ENCODE results near the gene EFCAB6. TPM values are rescaled to one million over a fixed set of nuclear protein-coding genes. Genes with fewer than 3 reads are reported as not detected.

Gene EFCAB6
- under 1 TPM in 2 of 3 donors, not detected in 1; 0.04 to 0.18 TPM for polyA plus RNA-seq

DNA sequence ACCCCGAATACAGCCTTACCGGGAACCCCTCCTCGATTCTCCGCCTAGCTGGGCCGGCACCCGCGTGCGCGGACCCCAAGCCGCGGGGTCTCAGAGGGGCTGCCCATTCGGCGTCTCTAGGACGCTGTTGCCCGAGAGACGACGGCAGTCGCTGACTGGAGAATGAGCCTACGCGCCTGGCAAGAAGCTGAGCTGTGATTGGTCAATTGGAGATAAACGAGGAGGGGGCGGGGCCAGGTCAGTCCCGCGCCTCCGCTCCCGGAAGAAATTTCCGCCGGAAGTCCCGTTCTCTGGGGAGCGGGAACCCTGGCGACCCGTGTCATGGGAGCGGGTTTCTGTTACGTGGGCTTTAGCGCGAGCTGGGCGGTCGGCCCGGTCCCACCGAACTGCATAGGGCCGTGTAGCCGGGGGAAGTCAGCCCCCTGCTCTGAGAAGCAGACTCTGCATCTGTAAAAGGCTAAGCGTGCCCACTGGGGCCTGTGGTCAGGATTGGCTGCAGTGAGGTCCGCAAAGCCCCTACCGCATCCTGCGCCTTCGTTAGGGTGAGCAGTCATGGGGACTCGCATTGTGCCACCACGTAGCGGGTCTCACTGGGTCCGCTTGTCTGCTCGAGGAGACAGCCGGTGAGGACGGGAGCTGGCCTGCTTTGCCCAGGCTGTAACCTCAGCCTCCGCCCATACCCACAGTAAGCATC, at the start of gene EFCAB6:
EFCAB6 (minus strand) TSS at position 157 of the 694 bp plus-strand sequence. CDS start 29,987 bp downstream, outside the sequence.
- no peaks in the 10 kb centered on the region for H3K36me3 Mint-ChIP-seq
- H3K4me3 Mint-ChIP-seq: peak within 1 kb of the TSS; percentile 92 to 97 (median 95)
- peaks cover 5 to 14% (median 10%) of the 10 kb centered on the region in 3 donors for H3K27me3 Mint-ChIP-seq (ENCODE audit: low read depth in 3 of 3)
- H3K9me3 Mint-ChIP-seq: no peaks in the 10 kb centered on the region
- peak within 1 kb of the TSS; percentile 84 to 94 (median 91) for H3K27ac Mint-ChIP-seq
- H3K4me1 Mint-ChIP-seq: peaks cover 29 to 39% of the 10 kb centered on the region in 2 donors
- DNase-seq: peak; percentile 87 to 89 (median 89)

DNA sequence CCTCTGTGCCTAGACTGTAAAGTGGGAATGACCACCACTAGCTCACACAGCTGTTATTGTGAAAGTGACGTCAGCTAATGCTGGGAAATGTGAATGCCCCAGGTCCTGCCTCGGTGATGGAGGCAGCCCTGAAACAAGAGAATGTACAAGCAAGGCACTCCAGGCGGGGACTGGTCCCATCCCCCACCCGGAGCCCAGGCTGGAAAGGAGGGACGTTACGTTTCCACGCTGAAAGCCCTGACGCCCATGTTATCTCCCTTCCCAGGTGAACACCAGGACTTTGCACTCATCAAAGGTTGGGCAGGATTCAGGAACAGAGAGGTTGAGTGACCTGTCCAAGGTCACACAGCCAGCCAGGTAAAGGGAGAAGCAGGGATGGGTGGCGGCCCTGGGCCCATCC, 49.4 kb upstream of the EFCAB6 start:
- H3K27me3 Mint-ChIP-seq (ENCODE audit: low read depth in 3 of 3): peaks cover 20 to 33% (median 21%) of the 10 kb centered on the region in 3 donors
- H3K4me3 Mint-ChIP-seq: peak overlapping the region; percentile 25 to 57 (median 36)
- H3K4me1 Mint-ChIP-seq: peaks cover 0 to 4% of the 10 kb centered on the region in 2 donors

DNA sequence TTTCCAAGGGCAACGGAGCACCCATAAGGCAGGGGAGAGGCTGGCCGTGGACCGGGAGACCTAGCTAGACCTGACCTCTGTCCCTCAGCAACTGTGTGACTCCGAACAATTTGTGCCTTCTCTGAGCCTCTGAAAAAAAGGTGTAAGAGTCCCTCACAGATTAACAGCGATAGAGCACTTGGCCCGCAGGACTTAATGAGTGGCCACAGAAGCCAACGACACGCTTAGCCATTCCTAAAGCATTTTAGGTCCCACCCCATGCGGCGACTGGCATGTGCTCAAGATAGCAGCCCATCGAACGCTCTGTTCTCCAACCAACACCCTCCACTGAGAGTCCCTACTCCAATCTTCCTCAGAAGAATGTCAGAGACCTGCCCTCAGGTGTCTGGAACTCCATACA, 48.7 kb upstream of the EFCAB6 start:
- Mint-ChIP-seq H3K4me1 (peaks cover 0 to 4% of the 10 kb centered on the region in 2 donors), H3K27me3 (ENCODE audit: low read depth in 3 of 3) (peaks cover 20 to 35% (median 23%) of the 10 kb centered on the region in 3 donors), H3K27ac (no peak overlapping the region), H3K9me3 (no peaks in the 10 kb centered on the region), H3K4me3 (peak overlapping the region in 3 of 5 donors; percentile 9 to 14 (median 13)), H3K36me3 (no peaks in the 10 kb centered on the region)
- DNase-seq: no peak

More for the DNA sequence above, 49.4 kb upstream of the EFCAB6 start:
- H3K9me3 Mint-ChIP-seq: no peaks in the 10 kb centered on the region
- H3K36me3 Mint-ChIP-seq: peaks cover 0 to 4% (median 0%) of the 10 kb centered on the region in 3 donors
- H3K27ac Mint-ChIP-seq: no peak overlapping the region
- no peak for DNase-seq

DNA sequence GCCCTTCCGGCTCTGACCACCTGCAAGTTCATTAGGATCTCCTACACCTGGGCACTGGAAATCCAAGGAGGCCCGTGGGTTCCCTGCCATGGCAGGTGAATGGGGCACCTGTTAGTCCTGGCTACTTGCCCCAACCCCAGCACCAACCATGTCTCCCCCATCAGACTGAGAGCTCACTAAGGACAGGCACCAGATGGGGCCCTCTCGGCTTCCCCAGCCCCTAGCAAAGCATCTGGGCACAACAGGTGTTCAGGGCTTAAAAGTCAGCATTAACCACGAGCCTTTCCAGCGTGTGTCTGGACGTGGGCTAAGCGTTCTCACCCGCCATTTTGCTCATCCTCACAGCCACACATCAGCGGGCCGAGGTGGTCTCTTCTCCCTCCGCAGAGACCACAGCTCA, 48.0 kb upstream of the EFCAB6 start:
- no peak for DNase-seq

GRCh38 chr22:43859621-43860020, 47.5 kb upstream of the EFCAB6 start:
- Mint-ChIP-seq H3K36me3 (no peaks in the 10 kb centered on the region), H3K4me1 (peaks cover 0 to 4% of the 10 kb centered on the region in 2 donors), H3K9me3 (no peaks in the 10 kb centered on the region), H3K27me3 (ENCODE audit: low read depth in 3 of 3) (peaks cover 19 to 32% (median 25%) of the 10 kb centered on the region in 3 donors), H3K27ac (no peak overlapping the region), H3K4me3 (no peak overlapping the region)
- DNase-seq: no peak

More for the DNA sequence above, 48.0 kb upstream of the EFCAB6 start:
- no peak overlapping the region for H3K4me3 Mint-ChIP-seq
- H3K27ac Mint-ChIP-seq: no peak overlapping the region
- no peaks in the 10 kb centered on the region for H3K9me3 Mint-ChIP-seq
- peaks cover 22 to 35% (median 28%) of the 10 kb centered on the region in 3 donors for H3K27me3 Mint-ChIP-seq (ENCODE audit: low read depth in 3 of 3)
- peaks cover 0 to 4% of the 10 kb centered on the region in 2 donors for H3K4me1 Mint-ChIP-seq
- no peaks in the 10 kb centered on the region for H3K36me3 Mint-ChIP-seq

GRCh38 chr22:43859176-43859575, 47.1 kb upstream of the EFCAB6 start:
- H3K36me3 Mint-ChIP-seq: no peaks in the 10 kb centered on the region
- H3K27me3 Mint-ChIP-seq (ENCODE audit: low read depth in 3 of 3): peaks cover 17 to 28% (median 24%) of the 10 kb centered on the region in 3 donors
- no peak overlapping the region for H3K4me3 Mint-ChIP-seq
- H3K4me1 Mint-ChIP-seq: peaks cover 0 to 4% of the 10 kb centered on the region in 2 donors
- no peak for DNase-seq
- no peaks in the 10 kb centered on the region for H3K9me3 Mint-ChIP-seq
- H3K27ac Mint-ChIP-seq: no peak overlapping the region

DNA sequence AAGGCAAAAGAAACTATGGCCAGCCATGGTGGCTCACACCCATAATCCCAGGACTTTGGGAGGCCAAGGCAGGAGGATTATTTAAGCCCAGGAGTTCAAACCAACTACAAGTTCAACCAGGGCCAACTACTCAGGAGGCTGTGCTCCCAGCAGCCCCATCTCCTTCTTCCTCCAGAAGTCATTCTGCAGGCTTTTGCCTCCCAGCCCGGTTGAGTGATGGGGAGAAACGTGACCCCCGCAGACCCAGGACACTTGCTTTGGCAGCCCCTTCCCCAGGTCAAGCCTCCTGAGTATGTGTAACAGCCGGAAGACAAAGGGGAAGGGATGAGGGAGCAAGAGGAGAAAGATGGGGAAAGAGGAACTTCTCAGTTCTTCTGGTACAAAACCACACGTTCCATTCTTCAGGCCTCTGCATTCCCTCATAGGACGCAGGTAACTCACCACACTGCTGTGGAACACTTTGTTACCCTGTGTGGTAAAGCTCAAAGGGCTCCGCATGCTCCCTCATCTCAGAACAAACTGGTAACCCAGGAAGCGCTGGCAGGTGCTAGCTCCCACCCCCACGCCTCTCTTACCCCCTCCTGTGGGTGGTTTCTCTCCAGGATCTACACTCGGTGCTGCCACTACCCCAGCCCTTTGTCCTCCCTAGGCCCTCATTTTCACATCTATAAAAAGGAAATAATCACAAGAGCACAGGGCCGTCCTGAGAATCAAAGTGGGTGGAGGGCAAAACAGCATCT, 46.2 kb upstream of the EFCAB6 start:
- Mint-ChIP-seq H3K36me3 (no peaks in the 10 kb centered on the region), H3K4me3 (no peak overlapping the region), H3K4me1 (peaks cover 0 to 4% of the 10 kb centered on the region in 2 donors), H3K27me3 (ENCODE audit: low read depth in 3 of 3) (peaks cover 13 to 26% (median 25%) of the 10 kb centered on the region in 3 donors), H3K9me3 (no peaks in the 10 kb centered on the region), H3K27ac (no peak overlapping the region)
- DNase-seq: no peak

GRCh38 chr22:43857367-43857766, 45.3 kb upstream of the EFCAB6 start:
- H3K4me1 Mint-ChIP-seq: no peaks in the 10 kb centered on the region
- H3K9me3 Mint-ChIP-seq: no peaks in the 10 kb centered on the region
- no peak overlapping the region for H3K4me3 Mint-ChIP-seq
- no peak overlapping the region for H3K27ac Mint-ChIP-seq
- no peak for DNase-seq
- no peaks in the 10 kb centered on the region for H3K36me3 Mint-ChIP-seq
- H3K27me3 Mint-ChIP-seq (ENCODE audit: low read depth in 3 of 3): peaks cover 9 to 28% (median 22%) of the 10 kb centered on the region in 3 donors

GRCh38 chr22:43855431-43855830, 43.3 kb upstream of the EFCAB6 start:
- peaks cover 9 to 23% (median 13%) of the 10 kb centered on the region in 3 donors for H3K27me3 Mint-ChIP-seq (ENCODE audit: low read depth in 3 of 3)
- no peaks in the 10 kb centered on the region for H3K9me3 Mint-ChIP-seq
- no peak overlapping the region for H3K27ac Mint-ChIP-seq
- H3K4me3 Mint-ChIP-seq: no peak overlapping the region
- H3K36me3 Mint-ChIP-seq: no peaks in the 10 kb centered on the region
- DNase-seq: no peak
- no peaks in the 10 kb centered on the region for H3K4me1 Mint-ChIP-seq

DNA sequence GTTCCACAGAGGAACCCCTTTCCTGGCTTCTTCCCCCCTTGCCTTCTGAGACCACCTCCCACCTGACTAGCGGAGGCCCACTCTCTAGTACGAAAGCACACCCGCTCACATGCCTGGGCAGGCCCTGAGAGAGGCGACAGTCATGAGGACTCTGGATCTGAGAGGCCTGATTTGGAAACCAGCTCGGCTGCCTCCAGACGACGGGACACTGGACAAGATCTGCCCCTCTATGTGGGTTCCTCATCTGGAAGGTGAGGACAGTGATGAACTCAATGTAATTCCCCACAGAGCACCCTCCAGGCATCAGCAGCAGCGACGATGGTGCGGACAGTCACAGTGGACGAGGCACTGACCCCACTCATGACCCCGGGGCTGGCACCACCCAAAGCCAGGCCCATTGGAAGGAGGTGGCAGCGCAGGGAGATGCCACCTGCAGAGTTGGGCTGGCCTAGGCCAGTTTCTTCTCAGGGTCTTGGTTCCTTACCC, 42.7 kb upstream of the EFCAB6 start:
- no peaks in the 10 kb centered on the region for H3K9me3 Mint-ChIP-seq
- H3K4me3 Mint-ChIP-seq: no peak overlapping the region
- H3K27ac Mint-ChIP-seq: no peak overlapping the region
- no peak for DNase-seq
- H3K4me1 Mint-ChIP-seq: no peaks in the 10 kb centered on the region
- H3K36me3 Mint-ChIP-seq: no peaks in the 10 kb centered on the region
- peaks cover 7 to 25% (median 13%) of the 10 kb centered on the region in 3 donors for H3K27me3 Mint-ChIP-seq (ENCODE audit: low read depth in 3 of 3)

DNA sequence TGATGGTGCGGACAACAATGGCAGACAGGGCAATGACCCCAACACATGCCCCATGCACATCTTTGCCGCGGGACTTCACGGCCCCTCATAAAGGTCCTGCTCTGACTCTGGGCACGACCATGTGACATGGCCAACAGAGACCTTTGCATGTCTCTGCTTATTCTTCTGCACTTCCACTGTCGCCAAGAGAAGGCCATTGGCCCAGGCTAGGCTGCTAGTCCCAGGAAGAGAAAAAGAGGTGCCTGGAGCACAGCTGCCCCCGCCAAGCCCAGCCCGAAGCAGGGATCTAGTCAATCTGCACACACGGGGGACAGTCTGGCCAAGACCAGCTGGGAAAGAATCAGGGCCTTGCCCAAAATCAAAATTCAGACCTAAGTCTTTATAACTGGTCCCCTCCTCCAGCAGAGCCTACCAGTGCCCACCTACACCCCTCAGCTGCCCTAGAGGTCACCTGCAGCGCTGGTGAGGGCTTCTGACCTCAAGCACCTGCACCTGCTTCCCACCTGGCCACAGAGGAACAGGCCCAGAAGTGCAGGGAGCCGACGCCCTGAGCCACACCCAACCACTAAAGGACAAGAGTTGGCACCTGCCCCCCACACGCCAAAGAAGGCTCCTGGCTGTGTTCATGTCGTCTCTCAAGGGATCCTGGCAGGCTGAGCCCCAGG, 42.1 kb upstream of the EFCAB6 start:
- DNase-seq: no peak
- Mint-ChIP-seq H3K4me1 (no peaks in the 10 kb centered on the region), H3K9me3 (no peaks in the 10 kb centered on the region), H3K4me3 (no peak overlapping the region), H3K27me3 (ENCODE audit: low read depth in 3 of 3) (peaks cover 6 to 25% (median 13%) of the 10 kb centered on the region in 3 donors), H3K27ac (no peak overlapping the region), H3K36me3 (no peaks in the 10 kb centered on the region)

DNA sequence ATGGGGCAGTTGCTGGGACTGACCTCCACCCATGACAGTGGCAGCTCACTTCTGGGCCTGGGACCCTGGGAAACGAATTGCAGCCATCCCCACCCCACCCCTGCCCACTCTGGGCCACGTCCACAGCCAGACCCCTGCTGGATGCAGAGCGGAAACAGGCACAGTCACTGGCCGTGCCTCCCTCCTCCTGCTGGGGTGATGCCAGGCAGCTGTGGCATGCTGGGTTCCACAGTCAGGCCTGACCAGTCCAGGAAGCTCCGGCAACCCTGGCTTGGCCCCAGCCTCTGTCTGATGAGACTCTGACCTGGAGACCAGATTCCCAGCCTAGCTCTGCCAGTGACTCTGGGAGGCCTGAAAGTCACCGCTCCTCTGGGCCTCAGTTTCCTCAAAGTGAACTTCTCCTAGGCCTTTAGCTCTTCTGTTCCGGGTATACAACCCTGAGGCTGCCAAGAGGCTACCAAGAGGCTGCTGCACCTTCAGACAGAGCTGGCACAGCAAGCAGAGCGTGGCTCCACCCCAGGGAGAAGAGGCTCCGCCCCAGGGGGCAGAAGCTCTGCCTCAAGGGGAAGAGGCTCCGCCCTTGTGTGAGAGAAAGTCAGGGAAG, 41.3 kb upstream of the EFCAB6 start:
- Mint-ChIP-seq H3K4me3 (no peak overlapping the region), H3K9me3 (no peaks in the 10 kb centered on the region), H3K27me3 (ENCODE audit: low read depth in 3 of 3) (peaks cover 1 to 25% (median 9%) of the 10 kb centered on the region in 3 donors), H3K4me1 (no peaks in the 10 kb centered on the region), H3K36me3 (no peaks in the 10 kb centered on the region), H3K27ac (no peak overlapping the region)
- DNase-seq: no peak

DNA sequence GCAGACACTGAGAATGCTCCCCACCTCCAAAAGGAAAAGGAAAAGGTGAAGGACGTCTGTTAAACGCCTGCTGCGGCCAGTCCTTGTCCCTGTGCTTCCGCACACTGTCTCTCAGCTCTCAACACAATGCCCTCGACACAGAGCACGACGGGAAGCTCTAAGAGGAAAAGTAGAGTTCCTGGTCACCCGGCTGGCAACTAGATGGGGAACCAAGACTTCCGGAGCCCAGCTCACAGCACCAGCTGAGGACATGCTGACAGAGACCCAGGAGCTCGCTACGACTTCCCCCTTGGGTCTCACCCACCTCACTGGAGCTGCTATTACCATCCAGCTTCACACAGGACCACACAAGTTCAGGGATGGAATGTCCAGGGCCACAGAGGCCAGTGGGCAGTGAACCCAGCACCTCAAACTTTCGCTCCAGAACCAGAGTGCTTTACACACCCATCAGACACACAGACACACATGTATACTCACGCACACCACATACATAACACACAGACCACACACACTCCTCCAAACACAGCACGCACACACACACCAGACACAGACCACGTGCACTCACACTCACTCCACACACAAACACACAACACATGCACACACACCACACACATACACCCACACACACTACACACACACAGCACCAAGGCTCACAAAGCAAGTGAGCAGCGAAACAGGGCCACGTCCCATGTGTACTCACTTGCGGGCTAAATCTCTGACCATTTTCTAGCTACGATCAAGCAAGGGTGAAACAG, 40.6 kb upstream of the EFCAB6 start:
- Mint-ChIP-seq H3K27me3 (ENCODE audit: low read depth in 3 of 3) (peaks cover 1 to 25% (median 9%) of the 10 kb centered on the region in 3 donors), H3K27ac (no peak overlapping the region), H3K9me3 (no peaks in the 10 kb centered on the region)

More for the DNA sequence above, 40.6 kb upstream of the EFCAB6 start:
- no peak for DNase-seq
- Mint-ChIP-seq H3K4me1 (no peaks in the 10 kb centered on the region), H3K36me3 (no peaks in the 10 kb centered on the region), H3K4me3 (peak overlapping the region in 1 of 5 donors; percentile 21)

Data from immature natural killer cell (primary cell).